Parathyroid adenoma (tissue), 2 donors: ENCODE data around the gene MAMSTR.

Experiments
- H2AFZ ChIP-seq: fragments of 300-600 bp; sonication (generic); one replicate; pipeline ENCODE4 v1.7.0; 2017; ENCODE audit warnings: antibody characterized with exemption, mild to moderate bottlenecking
- H3K27ac ChIP-seq: fragments of 300-600 bp; sonication (generic); one replicate; pipeline ENCODE4 v1.7.0; 2017
- H3K27me3 ChIP-seq: fragments of 300-600 bp; sonication (generic); one replicate; pipeline ENCODE4 v1.7.0; 2017; ENCODE audit warnings: low read length; ENCODE audit not compliant: control insufficient read depth, insufficient read depth
- H3K36me3 ChIP-seq: fragments of 300-600 bp; sonication (generic); one replicate; pipeline ENCODE4 v1.7.0; 2017; ENCODE audit warnings: low read length; ENCODE audit not compliant: control insufficient read depth, insufficient read depth
- H3K4me1 ChIP-seq: fragments of 300-600 bp; sonication (generic); one replicate; pipeline ENCODE4 v1.7.0; 2017; ENCODE audit warnings: control low read depth
- H3K4me2 ChIP-seq: fragments of 300-600 bp; sonication (generic); one replicate; pipeline ENCODE4 v1.7.0; 2017; ENCODE audit warnings: low read length
- H3K4me3 ChIP-seq: fragments of 300-600 bp; sonication (generic); one replicate; pipeline ENCODE4 v1.7.0; 2017; ENCODE audit warnings: low read depth, low read length
- H3K79me2 ChIP-seq: fragments of 300-600 bp; sonication (generic); one replicate; pipeline ENCODE4 v1.7.0; 2017; ENCODE audit warnings: control low read depth
- H3K9ac ChIP-seq: fragments of 300-600 bp; sonication (generic); one replicate; pipeline ENCODE4 v1.7.0; 2017; ENCODE audit warnings: mild to moderate bottlenecking
- H3K9me3 ChIP-seq: fragments of 300-600 bp; sonication (generic); one replicate; pipeline ENCODE4 v1.7.0; 2017; ENCODE audit warnings: low read length; ENCODE audit not compliant: control insufficient read depth
- TF ChIP-seq, protein P1 (sequence below): fragments of 300-600 bp; sonication (generic); IDR thresholded peaks from one replicate; pipeline ENCODE4 v1.7.0; 2017; ENCODE audit warnings: antibody characterized with exemption, mild to moderate bottlenecking
- donor health status: primary hyperparathyroidism.

Gene MAMSTR

DNA sequence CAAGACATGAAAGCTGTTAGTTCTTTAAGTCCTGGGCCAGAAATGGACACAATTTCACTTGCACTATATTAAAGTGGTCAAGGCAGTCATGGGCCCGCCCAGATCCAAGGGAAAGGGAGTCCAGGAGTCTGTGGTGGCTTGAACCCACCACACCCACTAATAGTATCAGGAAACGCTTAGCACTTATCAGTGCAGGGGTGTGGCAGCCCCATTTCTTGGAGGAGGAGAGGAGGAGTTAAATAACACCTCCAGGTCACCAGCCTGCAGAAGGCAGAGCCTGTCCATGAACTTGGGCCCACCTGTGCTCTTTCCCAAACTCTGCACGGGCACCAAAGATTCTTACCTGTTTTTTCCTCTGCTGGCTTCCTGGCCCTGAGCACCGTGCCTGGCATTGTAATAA lies 41.3 kb downstream of the MAMSTR start:
- Histone ChIP-seq H3K27ac (no peak overlapping the region), H3K9me3 (no peaks in the 10 kb centered on the region)

DNA sequence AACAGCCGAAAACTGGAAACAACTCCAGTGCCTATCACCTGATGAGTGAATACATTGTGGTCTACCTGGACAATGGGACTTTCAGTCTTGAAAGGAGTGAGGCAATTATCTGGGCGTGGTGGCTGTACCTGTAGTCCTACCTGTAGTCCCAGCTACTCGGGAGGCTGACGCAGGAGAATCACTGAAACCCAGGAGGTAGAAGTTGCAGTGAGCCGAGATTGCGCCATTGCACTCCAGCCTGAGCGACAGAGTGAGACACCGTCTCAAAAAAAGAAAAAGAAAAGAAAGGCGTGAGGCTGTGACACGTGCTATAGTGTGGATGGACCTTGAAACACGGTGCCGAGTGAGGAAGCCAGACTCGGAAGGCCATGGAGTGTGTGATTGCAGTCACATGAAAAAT lies 42.6 kb downstream of the MAMSTR start:
- H3K9ac ChIP-seq, result no peak overlapping the region
- no peaks in the 10 kb centered on the region for H3K9me3 ChIP-seq
- no peak overlapping the region for H3K27ac ChIP-seq
- no peak overlapping the region for H2AFZ ChIP-seq
- H3K4me3 ChIP-seq, result no peak overlapping the region
- TF ChIP-seq, protein P1, sequence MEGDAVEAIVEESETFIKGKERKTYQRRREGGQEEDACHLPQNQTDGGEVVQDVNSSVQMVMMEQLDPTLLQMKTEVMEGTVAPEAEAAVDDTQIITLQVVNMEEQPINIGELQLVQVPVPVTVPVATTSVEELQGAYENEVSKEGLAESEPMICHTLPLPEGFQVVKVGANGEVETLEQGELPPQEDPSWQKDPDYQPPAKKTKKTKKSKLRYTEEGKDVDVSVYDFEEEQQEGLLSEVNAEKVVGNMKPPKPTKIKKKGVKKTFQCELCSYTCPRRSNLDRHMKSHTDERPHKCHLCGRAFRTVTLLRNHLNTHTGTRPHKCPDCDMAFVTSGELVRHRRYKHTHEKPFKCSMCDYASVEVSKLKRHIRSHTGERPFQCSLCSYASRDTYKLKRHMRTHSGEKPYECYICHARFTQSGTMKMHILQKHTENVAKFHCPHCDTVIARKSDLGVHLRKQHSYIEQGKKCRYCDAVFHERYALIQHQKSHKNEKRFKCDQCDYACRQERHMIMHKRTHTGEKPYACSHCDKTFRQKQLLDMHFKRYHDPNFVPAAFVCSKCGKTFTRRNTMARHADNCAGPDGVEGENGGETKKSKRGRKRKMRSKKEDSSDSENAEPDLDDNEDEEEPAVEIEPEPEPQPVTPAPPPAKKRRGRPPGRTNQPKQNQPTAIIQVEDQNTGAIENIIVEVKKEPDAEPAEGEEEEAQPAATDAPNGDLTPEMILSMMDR, result no peak
- no peak overlapping the region for H3K4me2 ChIP-seq
- H3K36me3 ChIP-seq, result no peaks in the 10 kb centered on the region
- H3K4me1 ChIP-seq, result no peaks in the 10 kb centered on the region
- no peaks in the 10 kb centered on the region for H3K27me3 ChIP-seq
- H3K79me2 ChIP-seq, result no peaks in the 10 kb centered on the region

More for the DNA sequence above, 41.3 kb downstream of the MAMSTR start:
- Histone ChIP-seq H3K4me1 (no peaks in the 10 kb centered on the region), H2AFZ (no peak overlapping the region), H3K9ac (no peak overlapping the region), H3K36me3 (no peaks in the 10 kb centered on the region), H3K27me3 (no peaks in the 10 kb centered on the region), H3K4me3 (no peak overlapping the region), H3K79me2 (no peaks in the 10 kb centered on the region), H3K4me2 (no peak overlapping the region)
- TF ChIP-seq, protein P1, result no peak

DNA sequence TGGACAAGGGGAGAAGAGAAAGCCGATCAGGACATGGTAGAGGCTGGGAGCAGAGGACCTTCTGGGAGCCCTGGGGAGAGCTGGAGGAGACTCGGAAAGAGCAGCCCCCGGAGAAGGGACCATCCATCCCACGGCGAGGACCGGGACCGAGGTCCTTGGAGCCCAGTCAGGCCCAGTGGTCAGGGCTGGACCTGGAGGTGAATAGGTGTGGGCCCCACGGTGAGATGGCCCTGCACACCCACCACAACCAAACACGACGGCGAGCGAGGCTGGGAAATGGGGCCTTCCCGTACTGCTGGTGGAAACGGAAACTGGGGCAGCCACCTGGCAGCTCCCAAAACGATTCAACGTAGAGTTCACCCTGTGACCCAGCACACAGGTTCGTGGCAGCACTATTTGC lies 43.0 kb downstream of the MAMSTR start:
- H3K4me1 ChIP-seq, result no peaks in the 10 kb centered on the region
- H2AFZ ChIP-seq, result no peak overlapping the region
- no peaks in the 10 kb centered on the region for H3K9me3 ChIP-seq
- H3K27ac ChIP-seq, result no peak overlapping the region
- no peaks in the 10 kb centered on the region for H3K79me2 ChIP-seq
- H3K36me3 ChIP-seq, result no peaks in the 10 kb centered on the region
- H3K4me3 ChIP-seq, result no peak overlapping the region
- TF ChIP-seq, protein P1, result no peak
- no peaks in the 10 kb centered on the region for H3K27me3 ChIP-seq
- H3K9ac ChIP-seq, result no peak overlapping the region
- no peak overlapping the region for H3K4me2 ChIP-seq

DNA sequence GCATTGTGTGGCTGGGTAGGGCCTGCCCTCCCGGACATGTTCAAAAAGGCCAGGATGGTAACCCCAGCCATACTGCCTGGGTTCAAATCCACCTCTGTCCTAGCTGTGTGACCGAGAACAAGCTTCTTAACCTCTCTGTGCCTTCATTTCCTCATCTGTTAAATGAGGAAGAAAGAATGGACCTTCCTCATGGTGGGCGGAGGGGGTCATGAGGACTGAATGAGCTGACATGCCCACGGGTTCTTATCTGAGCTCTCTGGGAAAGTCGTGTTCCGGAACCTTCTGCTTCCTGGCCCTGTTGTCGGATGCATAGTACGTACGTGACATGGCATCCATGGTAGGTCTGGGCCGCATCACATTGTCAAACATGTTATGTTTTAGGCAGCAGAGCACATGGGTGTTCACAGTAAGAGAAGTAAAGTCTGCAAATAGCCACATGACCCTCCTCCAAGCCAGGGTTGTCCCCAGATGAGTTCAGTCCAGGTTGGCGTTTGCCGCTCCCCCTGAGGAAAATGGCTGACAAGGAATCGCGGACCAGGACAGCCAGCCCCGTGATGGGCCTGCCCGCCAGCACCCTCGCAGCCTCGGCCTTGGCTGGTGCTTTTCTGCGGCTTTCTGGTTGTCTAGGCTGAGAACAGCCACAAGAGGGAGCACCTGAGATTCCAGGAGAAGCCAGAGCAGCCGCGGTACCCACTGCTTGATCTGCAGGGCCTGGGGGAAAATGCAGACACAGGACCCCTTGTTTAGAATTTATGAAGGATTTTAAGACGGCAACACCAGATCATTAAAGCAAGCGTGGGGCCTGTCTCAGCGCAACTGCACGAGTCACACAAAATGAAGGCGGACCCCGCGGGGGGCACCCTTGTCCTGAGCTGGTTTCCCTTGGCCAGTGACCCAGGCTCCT lies 44.4 kb downstream of the MAMSTR start:
- no peaks in the 10 kb centered on the region for H3K36me3 ChIP-seq
- H3K9me3 ChIP-seq, result no peaks in the 10 kb centered on the region
- no peak overlapping the region for H3K9ac ChIP-seq
- TF ChIP-seq, protein P1, result peak; percentile 91
- no peaks in the 10 kb centered on the region for H3K27me3 ChIP-seq
- no peaks in the 10 kb centered on the region for H3K4me1 ChIP-seq
- no peak overlapping the region for H3K4me3 ChIP-seq
- peak overlapping the region; percentile 79 for H2AFZ ChIP-seq
- no peak overlapping the region for H3K27ac ChIP-seq
- no peaks in the 10 kb centered on the region for H3K79me2 ChIP-seq
- peak overlapping the region; percentile 48 for H3K4me2 ChIP-seq
